Ovary (tissue), 3 donors: ENCODE measurements around the gene PALLD.

ENCODE experiments used
- POLR2A ChIP-seq: fragments of 450-650 bp; IDR thresholded peaks from one replicate; pipeline ENCODE4 v1.6.1; 2017; ENCODE audit warnings: antibody characterized with exemption, mild to moderate bottlenecking, moderate library complexity
- TF ChIP-seq, protein P1 (sequence below), 3 donors: fragments of 450-650 bp in 2 of 3; fragments of 200-600 bp in 1 of 3; IDR thresholded peaks; one replicate each; pipeline versions ENCODE4 v1.5.1 to v1.8.0; 2016 to 2022; ENCODE audit warnings: antibody characterized with exemption in 3 of 3, mild to moderate bottlenecking in 1 of 3
- donor health status: DM: no; HTN: no; CAD: no.

DNA sequence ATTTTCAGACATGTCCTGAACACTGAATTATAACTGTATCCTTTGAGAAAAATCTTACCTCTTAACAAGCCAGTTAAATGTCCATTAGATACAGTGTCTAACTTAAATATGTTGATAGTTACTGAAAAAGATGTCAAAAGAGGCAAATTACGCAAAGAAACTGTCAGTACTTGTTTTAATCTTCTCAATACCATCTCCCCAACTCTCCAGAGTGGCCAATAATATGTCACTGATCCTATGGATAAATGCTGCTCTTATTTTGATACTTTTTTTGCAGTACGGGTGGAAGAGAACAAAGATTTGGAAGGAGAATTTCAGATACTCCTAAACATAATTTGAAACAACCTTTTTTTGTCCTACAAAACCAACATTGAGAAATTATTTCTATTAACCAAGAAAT, 320.5 kb downstream of the PALLD start:
- TF ChIP-seq POLR2A, result no peak
- TF ChIP-seq, protein P1, sequence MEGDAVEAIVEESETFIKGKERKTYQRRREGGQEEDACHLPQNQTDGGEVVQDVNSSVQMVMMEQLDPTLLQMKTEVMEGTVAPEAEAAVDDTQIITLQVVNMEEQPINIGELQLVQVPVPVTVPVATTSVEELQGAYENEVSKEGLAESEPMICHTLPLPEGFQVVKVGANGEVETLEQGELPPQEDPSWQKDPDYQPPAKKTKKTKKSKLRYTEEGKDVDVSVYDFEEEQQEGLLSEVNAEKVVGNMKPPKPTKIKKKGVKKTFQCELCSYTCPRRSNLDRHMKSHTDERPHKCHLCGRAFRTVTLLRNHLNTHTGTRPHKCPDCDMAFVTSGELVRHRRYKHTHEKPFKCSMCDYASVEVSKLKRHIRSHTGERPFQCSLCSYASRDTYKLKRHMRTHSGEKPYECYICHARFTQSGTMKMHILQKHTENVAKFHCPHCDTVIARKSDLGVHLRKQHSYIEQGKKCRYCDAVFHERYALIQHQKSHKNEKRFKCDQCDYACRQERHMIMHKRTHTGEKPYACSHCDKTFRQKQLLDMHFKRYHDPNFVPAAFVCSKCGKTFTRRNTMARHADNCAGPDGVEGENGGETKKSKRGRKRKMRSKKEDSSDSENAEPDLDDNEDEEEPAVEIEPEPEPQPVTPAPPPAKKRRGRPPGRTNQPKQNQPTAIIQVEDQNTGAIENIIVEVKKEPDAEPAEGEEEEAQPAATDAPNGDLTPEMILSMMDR (IDR thresholded peaks at IDR 0.05), result no peak
